ENCODE data around the gene PER1.
A peak's percentile ranks its signal among the peaks of the same experiment; 100 is the strongest.

PER1 gene

DNA sequence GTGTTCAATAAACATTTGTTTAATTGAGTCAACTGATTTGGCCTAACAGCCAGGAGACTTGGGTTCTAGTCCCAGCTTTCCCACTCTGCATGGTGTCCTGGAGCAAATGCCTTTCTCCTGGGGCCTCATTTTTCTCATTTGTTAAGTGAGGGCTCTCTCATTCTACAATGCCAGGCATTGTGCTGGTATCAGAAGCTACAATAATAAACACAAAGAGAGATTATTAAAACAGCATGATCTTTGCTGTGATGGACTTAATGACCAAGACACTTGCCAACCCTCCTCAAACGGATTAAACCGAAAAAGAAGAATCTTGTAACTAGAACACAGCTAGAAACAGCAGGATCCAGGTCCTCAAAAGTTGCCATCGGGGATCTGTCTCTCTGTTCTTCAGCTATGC lies 15.3 kb upstream of the PER1 start:
- Histone ChIP-seq H3K36me3 (ENCODE audit: control insufficient read depth, insufficient read depth, low read length) (no peaks in the 10 kb centered on the region), H3K4me3 (replicated peaks; ENCODE audit: low read depth, low read length) (no peak overlapping the region), H3K27me3 (replicated peaks; ENCODE audit: control insufficient read depth, insufficient read depth, low read length) (no peaks in the 10 kb centered on the region)
- TF ChIP-seq, protein P1, sequence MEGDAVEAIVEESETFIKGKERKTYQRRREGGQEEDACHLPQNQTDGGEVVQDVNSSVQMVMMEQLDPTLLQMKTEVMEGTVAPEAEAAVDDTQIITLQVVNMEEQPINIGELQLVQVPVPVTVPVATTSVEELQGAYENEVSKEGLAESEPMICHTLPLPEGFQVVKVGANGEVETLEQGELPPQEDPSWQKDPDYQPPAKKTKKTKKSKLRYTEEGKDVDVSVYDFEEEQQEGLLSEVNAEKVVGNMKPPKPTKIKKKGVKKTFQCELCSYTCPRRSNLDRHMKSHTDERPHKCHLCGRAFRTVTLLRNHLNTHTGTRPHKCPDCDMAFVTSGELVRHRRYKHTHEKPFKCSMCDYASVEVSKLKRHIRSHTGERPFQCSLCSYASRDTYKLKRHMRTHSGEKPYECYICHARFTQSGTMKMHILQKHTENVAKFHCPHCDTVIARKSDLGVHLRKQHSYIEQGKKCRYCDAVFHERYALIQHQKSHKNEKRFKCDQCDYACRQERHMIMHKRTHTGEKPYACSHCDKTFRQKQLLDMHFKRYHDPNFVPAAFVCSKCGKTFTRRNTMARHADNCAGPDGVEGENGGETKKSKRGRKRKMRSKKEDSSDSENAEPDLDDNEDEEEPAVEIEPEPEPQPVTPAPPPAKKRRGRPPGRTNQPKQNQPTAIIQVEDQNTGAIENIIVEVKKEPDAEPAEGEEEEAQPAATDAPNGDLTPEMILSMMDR (IDR thresholded peaks at IDR 0.05; ENCODE audit: insufficient read depth, low read length, poor library complexity, severe bottlenecking), result no peak
- DNase-seq (ENCODE audit: extremely low read depth, insufficient read length), result no peak

DNA sequence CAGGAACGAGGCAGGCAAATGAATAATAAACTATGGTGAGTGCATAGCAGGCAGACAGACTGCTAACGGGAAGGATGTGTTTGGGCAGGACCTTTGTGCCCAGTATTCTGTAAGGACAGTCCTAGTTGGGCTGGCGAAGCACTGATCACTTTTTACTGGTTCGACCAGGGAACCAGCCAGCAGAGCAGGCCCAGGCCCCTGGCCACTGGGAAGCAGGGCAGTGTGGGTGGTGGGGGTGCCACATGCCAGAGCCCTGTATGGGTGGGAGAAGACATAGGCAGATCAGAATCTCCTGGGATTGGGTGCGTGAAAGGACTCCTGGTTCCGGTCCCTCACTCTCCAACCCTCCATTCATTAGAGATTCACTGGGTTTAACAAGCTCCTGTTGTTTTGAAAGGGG lies 14.5 kb upstream of the PER1 start:
- DNase-seq (ENCODE audit: extremely low read depth, insufficient read length), result no peak
- Histone ChIP-seq H3K36me3 (ENCODE audit: control insufficient read depth, insufficient read depth, low read length) (no peaks in the 10 kb centered on the region), H3K27me3 (replicated peaks; ENCODE audit: control insufficient read depth, insufficient read depth, low read length) (no peaks in the 10 kb centered on the region), H3K4me3 (replicated peaks; ENCODE audit: low read depth, low read length) (no peak overlapping the region)
- TF ChIP-seq, protein P1 (IDR thresholded peaks at IDR 0.05; ENCODE audit: insufficient read depth, low read length, poor library complexity, severe bottlenecking), result no peak

DNA sequence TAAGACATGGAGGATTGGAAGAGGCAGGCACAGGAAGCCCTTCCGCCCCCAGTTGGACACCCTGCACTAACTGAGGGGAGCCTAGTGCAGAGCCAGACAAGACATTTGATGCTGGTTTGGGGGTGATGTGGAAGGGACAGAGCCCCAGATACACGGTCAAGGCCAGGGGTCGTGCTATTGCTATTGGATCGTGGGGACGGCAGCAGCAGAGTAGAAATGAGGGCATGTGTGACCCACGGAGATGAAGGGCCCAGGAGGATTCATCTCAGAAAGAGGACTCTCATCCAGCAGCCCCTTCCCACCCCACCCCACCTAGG lies 12.6 kb upstream of the PER1 start:
- Histone ChIP-seq H3K27me3 (replicated peaks; ENCODE audit: control insufficient read depth, insufficient read depth, low read length) (no peaks in the 10 kb centered on the region), H3K4me3 (replicated peaks; ENCODE audit: low read depth, low read length) (no peak overlapping the region), H3K36me3 (ENCODE audit: control insufficient read depth, insufficient read depth, low read length) (peaks cover 4% of the 10 kb centered on the region)
- TF ChIP-seq, protein P1 (IDR thresholded peaks at IDR 0.05; ENCODE audit: insufficient read depth, low read length, poor library complexity, severe bottlenecking), result no peak
- DNase-seq (ENCODE audit: extremely low read depth, insufficient read length), result no peak

DNA sequence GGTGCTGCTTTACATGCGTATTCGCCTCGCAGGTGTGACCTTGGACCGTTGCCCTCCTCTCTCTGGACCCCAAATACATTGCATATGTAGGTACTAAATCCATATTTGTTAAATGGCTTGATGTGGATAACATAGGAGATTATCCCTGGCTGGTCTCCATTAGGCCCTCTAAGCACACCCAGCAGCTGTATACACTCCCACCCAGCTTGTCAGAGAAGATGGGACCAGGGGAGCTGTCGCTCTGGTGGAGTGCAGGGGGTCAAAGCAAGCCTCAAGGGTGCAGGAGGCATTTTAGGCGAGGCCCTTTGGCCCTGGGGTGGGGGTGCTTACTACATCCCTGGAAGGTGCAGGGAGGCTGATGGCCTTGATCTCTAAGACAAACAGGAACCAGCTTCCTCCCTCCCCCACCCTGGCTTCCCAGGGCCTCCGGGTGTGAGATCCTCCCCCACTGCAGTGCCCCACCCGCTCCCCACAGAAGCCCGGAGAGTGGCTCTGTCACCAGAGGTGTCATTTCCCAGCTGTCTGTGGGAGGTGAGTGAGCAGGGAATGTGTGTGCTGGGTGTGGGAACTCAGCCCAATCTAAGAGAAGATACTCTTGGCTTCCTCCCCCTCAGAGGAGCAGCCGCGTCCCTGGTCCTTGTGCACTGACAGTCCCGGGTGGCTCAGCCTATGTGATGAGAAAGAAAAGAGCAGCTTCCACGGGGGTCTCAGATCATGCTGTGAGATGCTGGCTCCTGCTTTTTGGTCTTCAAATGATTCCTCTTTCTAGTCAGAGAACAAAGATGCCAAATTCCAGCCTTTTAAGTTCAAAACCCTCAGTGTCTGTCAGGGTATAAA lies 12.0 kb upstream of the PER1 start:
- TF ChIP-seq, protein P1 (IDR thresholded peaks at IDR 0.05; ENCODE audit: insufficient read depth, low read length, poor library complexity, severe bottlenecking), result no peak
- Histone ChIP-seq H3K27me3 (replicated peaks; ENCODE audit: control insufficient read depth, insufficient read depth, low read length) (no peaks in the 10 kb centered on the region), H3K36me3 (ENCODE audit: control insufficient read depth, insufficient read depth, low read length) (peaks cover 5% of the 10 kb centered on the region), H3K4me3 (replicated peaks; ENCODE audit: low read depth, low read length) (no peak overlapping the region)
- DNase-seq (ENCODE audit: extremely low read depth, insufficient read length), result peak; percentile 44

DNA sequence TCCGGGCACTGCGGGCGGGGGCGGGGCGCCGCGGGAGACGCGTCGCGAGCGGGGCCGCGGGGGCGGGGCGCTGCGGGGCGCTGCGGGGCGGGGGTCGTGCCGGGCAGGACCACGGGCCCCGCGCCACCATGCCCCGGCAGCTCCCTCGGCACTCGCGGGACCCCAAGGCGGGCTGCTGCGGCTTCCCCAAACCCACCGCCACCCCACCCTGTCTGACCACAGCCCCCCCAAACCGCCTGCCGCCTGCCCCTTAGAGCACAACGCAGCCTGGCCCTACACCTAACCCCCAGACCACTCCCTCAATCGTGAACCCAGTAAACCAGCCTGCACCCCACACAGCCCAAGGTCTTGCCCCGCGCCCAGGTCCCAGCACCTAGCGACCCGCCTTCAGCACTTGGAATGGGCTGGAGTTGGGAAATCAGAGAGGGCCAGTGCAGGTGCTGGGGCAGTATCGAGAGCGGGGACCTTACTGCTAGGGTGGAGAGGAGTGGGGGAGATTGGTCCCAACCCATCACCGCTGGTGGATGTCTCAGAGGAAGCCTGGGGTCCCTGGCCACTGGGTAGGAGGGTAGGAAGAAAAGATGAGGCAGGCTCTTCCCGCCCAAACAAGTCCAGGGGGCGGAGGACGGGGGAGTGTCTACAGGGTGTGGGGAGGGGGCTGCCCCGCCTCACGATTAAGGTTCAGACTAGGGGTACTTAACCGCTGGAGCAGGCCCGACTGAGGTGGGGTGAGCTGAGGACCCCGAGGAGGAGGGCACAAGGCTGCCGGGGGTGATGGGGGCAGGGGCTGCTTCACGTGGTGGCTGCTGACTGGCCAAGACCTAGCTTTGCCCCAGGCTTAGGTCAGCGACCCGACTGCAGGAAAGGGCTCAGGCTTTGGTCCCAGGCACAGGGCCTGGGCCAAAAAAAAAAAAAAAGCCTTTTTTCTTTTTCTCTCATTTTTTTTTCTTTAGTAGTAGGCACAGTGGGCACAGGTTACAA lies 11.1 kb upstream of the PER1 start:
- H3K4me3 ChIP-seq (replicated peaks; ENCODE audit: low read depth, low read length), result peak overlapping the region; percentile 95
- H3K36me3 ChIP-seq (ENCODE audit: control insufficient read depth, insufficient read depth, low read length), result peaks cover 5% of the 10 kb centered on the region
- H3K27me3 ChIP-seq (replicated peaks; ENCODE audit: control insufficient read depth, insufficient read depth, low read length), result no peaks in the 10 kb centered on the region
- peak; percentile 45 for DNase-seq (ENCODE audit: extremely low read depth, insufficient read length)
- TF ChIP-seq, protein P1 (IDR thresholded peaks at IDR 0.05; ENCODE audit: insufficient read depth, low read length, poor library complexity, severe bottlenecking), result no peak
